Ecto neural progenitor cell (in vitro differentiated cells): ENCODE data around the gene INSRR.
A peak's percentile ranks its signal among the peaks of the same experiment; 100 is the strongest.

Experiments used
- DNase-seq: peaks from one replicate; pipeline ENCODE4 v3.0.0-alpha.2; 2018; ENCODE audit warnings: low spot score

The INSRR gene

GRCh38 chr1:156874572-156875340 lies 15.8 kb upstream of the INSRR start:
- no peak for DNase-seq

- DNase-seq: no peak
These were observed 15.2 kb upstream of the INSRR start for GRCh38 chr1:156874142-156874541.

GRCh38 chr1:156873659-156874058 lies 14.7 kb upstream of the INSRR start:
- DNase-seq: no peak

GRCh38 chr1:156869455-156869854 lies 10.5 kb upstream of the INSRR start:
- DNase-seq: no peak

- no peak for DNase-seq
These were observed 9.4 kb upstream of the INSRR start for GRCh38 chr1:156868341-156868740.

- DNase-seq: no peak
These were observed 7.5 kb upstream of the INSRR start for GRCh38 chr1:156866249-156866909.

GRCh38 chr1:156865865-156866248 lies 6.9 kb upstream of the INSRR start:
- DNase-seq: no peak

GRCh38 chr1:156865258-156865657 lies 6.3 kb upstream of the INSRR start:
- no peak for DNase-seq

GRCh38 chr1:156864796-156865195 lies 5.9 kb upstream of the INSRR start:
- no peak for DNase-seq

- no peak for DNase-seq
These were observed 4.7 kb upstream of the INSRR start for GRCh38 chr1:156863631-156864030.

GRCh38 chr1:156862997-156863599 lies 4.2 kb upstream of the INSRR start:
- DNase-seq: no peak

GRCh38 chr1:156862584-156862983 lies 3.7 kb upstream of the INSRR start:
- no peak for DNase-seq

- DNase-seq: peak; percentile 71
These were observed 1.9 kb upstream of the INSRR start, which contains the start of gene NTRK1 for GRCh38 chr1:156860628-156861423. NTRK1 (plus strand) TSS chr1:156860865; CDS start chr1:156860935, 70 bp downstream.

- peak; percentile 85 for DNase-seq
These were observed 1.3 kb upstream of the INSRR start for GRCh38 chr1:156860113-156860627.

- peak; percentile 66 for DNase-seq
These were observed 701 bp upstream of the INSRR start for GRCh38 chr1:156859523-156860112.

- no peak for DNase-seq
These were observed 361 bp downstream of the INSRR start for GRCh38 chr1:156858555-156858956.

GRCh38 chr1:156857532-156857931 lies 1.4 kb downstream of the INSRR start:
- DNase-seq: no peak

- no peak for DNase-seq
These were observed 2.6 kb downstream of the INSRR start for GRCh38 chr1:156856282-156856785.

- no peak for DNase-seq
These were observed 4.3 kb downstream of the INSRR start for GRCh38 chr1:156854634-156855033.

- no peak for DNase-seq
These were observed 5.2 kb downstream of the INSRR start for GRCh38 chr1:156853761-156854160.

GRCh38 chr1:156852418-156852874 lies 6.5 kb downstream of the INSRR start:
- no peak for DNase-seq
